Neural progenitor cell (in vitro differentiated cells): ENCODE data around the gene VPS72. TPM values are rescaled to one million over a fixed set of nuclear protein-coding genes. Genes with fewer than 3 reads are reported as not detected.

Experiments
- DNase-seq: peaks from one replicate; pipeline ENCODE4 v3.0.0-alpha.2; 2016; ENCODE audit warnings: low spot score
- H2AFZ ChIP-seq: fragments of 200-600 bp; sonication (generic); replicated peaks from 2 replicates; pipeline ENCODE4 v1.6.1; 2016; ENCODE audit warnings: antibody characterized with exemption
- H3F3A ChIP-seq: fragments of 200-600 bp; sonication (generic); 2 replicates; pipeline ENCODE4 v1.6.1; 2016; ENCODE audit warnings: antibody characterized with exemption, low read depth
- H3K27ac ChIP-seq: fragments of 200-600 bp; sonication (generic); 2 replicates; pipeline ENCODE4 v1.5.1; 2016; ENCODE audit warnings: mild to moderate bottlenecking
- H3K27me3 ChIP-seq: fragments of 200-600 bp; sonication (generic); 2 replicates; pipeline ENCODE4 v1.6.1; 2016; ENCODE audit warnings: mild to moderate bottlenecking, moderate library complexity
- H3K36me3 ChIP-seq: fragments of 200-600 bp; sonication (generic); 2 replicates; pipeline ENCODE4 v1.5.1; 2016
- H3K4me1 ChIP-seq: fragments of 200-600 bp; sonication (generic); 2 replicates; pipeline ENCODE4 v1.6.1; 2016; ENCODE audit warnings: mixed run types
- H3K4me2 ChIP-seq: fragments of 200-600 bp; sonication (generic); 2 replicates; pipeline ENCODE4 v1.6.1; 2016
- H3K4me3 ChIP-seq: fragments of 200-600 bp; sonication (generic); 2 replicates; pipeline ENCODE4 v1.5.1; 2016
- H3K79me2 ChIP-seq: fragments of 200-600 bp; sonication (generic); 2 replicates; pipeline ENCODE4 v1.6.1; 2016; ENCODE audit warnings: low read depth
- H3K9ac ChIP-seq: fragments of 200-600 bp; sonication (generic); 2 replicates; pipeline ENCODE4 v1.6.1; 2016
- H3K9me3 ChIP-seq: fragments of 200-600 bp; sonication (generic); 2 replicates; pipeline ENCODE4 v1.5.1; 2016; ENCODE audit warnings: low read depth
- H4K20me1 ChIP-seq: fragments of 200-600 bp; sonication (generic); 2 replicates; pipeline ENCODE4 v1.6.1; 2016; ENCODE audit warnings: low read depth
- H3K27ac Mint-ChIP-seq: 3 replicates; pipeline ENCODE4 v1.8.0; 2021; ENCODE audit warnings: mixed read lengths
- H3K27me3 Mint-ChIP-seq: 2 replicates; pipeline ENCODE4 v1.8.0; 2022; ENCODE audit warnings: low read depth, mild to moderate bottlenecking, inconsistent platforms, moderate library complexity, mixed read lengths; ENCODE audit not compliant: insufficient read depth
- H3K36me3 Mint-ChIP-seq: 3 replicates; pipeline ENCODE4 v1.8.0; 2021; ENCODE audit warnings: mixed read lengths
- H3K4me1 Mint-ChIP-seq: 3 replicates; pipeline ENCODE4 v1.8.0; 2021; ENCODE audit warnings: mixed read lengths
- H3K4me3 Mint-ChIP-seq: 3 replicates; pipeline ENCODE4 v1.8.0; 2021; ENCODE audit warnings: mild to moderate bottlenecking, moderate library complexity, mixed read lengths
- H3K9me3 Mint-ChIP-seq: 3 replicates; pipeline ENCODE4 v1.8.0; 2020; ENCODE audit warnings: mixed read lengths
- EZH2 ChIP-seq: fragments of 200-600 bp; sonication (generic); IDR thresholded peaks from 2 replicates; pipeline ENCODE4 v1.6.1; 2017; ENCODE audit warnings: antibody characterized with exemption, mild to moderate bottlenecking, moderate library complexity
- EZH2phosphoT487 ChIP-seq: fragments of 200-600 bp; sonication (generic); IDR thresholded peaks from 2 replicates; pipeline ENCODE4 v1.6.1; 2017; ENCODE audit warnings: antibody characterized with exemption
- total RNA-seq: library from RNA; depleted of rRNA; stranded (reverse); fragments of >200 nt; gene quantifications from 2 replicates; pipeline ENCODE4 v1.2.3, GENCODE V29; 2015; ENCODE audit warnings: low replicate concordance
- TF ChIP-seq, protein P1 (sequence below): fragments of 200-600 bp; sonication (generic); IDR thresholded peaks from 2 replicates; pipeline ENCODE4 v1.5.1; 2017; ENCODE audit warnings: antibody characterized with exemption, mild to moderate bottlenecking

Gene VPS72
- total RNA-seq, 1 donor from 2014 or later, result 117 TPM

DNA sequence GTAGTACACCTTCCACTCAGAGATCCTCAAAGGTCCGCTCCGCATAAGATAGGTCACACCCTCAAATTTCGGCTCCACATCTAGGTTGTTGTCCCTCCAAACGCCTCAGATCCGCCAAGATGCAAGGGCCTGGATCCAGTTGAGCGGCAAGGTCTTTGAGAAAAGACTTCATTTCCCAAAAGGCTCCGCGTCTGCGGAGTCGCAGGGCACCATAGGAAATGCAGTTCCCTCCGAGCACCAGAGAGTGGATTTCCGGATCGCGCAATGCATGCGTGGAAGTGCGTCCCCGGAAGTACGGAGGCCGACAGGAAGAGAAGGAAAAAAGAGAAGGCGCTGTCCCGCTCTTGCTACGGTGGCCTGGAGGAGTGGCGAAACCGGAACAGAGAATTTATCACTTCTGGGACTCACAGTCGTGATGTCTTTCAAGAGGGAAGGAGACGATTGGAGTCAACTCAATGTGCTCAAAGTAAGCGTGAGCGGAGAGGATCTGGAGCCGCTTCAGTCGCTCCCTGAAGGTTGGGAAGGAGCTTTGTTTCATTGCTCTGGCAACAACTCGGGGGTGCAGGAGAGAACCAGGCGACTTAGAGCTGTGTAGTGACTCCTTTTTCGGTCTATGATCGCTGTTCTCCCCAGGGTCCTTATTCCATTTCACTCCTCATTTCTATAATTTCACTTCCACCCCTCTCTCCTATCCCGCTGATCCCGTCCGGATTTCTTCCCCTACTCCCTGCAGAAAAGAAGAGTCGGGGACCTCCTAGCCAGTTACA, 24.1 kb downstream of the VPS72 start, which contains the start of the genes LYSMD1 and SCNM1:
Gene LYSMD1, minus strand, starts transcription at position 165 of the 767 bp plus-strand sequence. CDS start 644 bp downstream, outside the sequence.
Gene SCNM1, plus strand, starts transcription at position 407 of the 767 bp plus-strand sequence. Its CDS starts 9 bp downstream, at position 416.
- H3K4me2 ChIP-seq, result peak within 1 kb of the TSS; percentile 94
- H3K27ac ChIP-seq, result no peak within 1 kb of the TSS
- peak within 1 kb of the TSS; percentile 89 for H3K4me3 ChIP-seq
- TF ChIP-seq EZH2phosphoT487 (no peak), EZH2 (no peak)
- TF ChIP-seq, protein P1, sequence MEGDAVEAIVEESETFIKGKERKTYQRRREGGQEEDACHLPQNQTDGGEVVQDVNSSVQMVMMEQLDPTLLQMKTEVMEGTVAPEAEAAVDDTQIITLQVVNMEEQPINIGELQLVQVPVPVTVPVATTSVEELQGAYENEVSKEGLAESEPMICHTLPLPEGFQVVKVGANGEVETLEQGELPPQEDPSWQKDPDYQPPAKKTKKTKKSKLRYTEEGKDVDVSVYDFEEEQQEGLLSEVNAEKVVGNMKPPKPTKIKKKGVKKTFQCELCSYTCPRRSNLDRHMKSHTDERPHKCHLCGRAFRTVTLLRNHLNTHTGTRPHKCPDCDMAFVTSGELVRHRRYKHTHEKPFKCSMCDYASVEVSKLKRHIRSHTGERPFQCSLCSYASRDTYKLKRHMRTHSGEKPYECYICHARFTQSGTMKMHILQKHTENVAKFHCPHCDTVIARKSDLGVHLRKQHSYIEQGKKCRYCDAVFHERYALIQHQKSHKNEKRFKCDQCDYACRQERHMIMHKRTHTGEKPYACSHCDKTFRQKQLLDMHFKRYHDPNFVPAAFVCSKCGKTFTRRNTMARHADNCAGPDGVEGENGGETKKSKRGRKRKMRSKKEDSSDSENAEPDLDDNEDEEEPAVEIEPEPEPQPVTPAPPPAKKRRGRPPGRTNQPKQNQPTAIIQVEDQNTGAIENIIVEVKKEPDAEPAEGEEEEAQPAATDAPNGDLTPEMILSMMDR, result no peak
- H3K9me3 ChIP-seq, result no peaks in the 10 kb centered on the region
- peaks cover 19% of the 10 kb centered on the region for H3K4me1 Mint-ChIP-seq
- peaks cover 13% of the 10 kb centered on the region for H3K36me3 Mint-ChIP-seq
- H3K27me3 ChIP-seq, result no peaks in the 10 kb centered on the region
- H3K9me3 Mint-ChIP-seq, result no peaks in the 10 kb centered on the region
- peaks cover 26% of the 10 kb centered on the region for H3K79me2 ChIP-seq
- H3K27ac Mint-ChIP-seq, result peak within 1 kb of the TSS; percentile 94
- peak within 1 kb of the TSS; percentile 97 for H2AFZ ChIP-seq
- peaks cover 10% of the 10 kb centered on the region for H3K4me1 ChIP-seq
- H3K9ac ChIP-seq, result peak within 1 kb of the TSS; percentile 92
- H3K4me3 Mint-ChIP-seq, result peak within 1 kb of the TSS; percentile 93
- H3F3A ChIP-seq, result peaks cover 30% of the 10 kb centered on the region
- no peaks in the 10 kb centered on the region for H3K36me3 ChIP-seq
- peaks cover 4% of the 10 kb centered on the region for H3K27me3 Mint-ChIP-seq
- no peaks in the 10 kb centered on the region for H4K20me1 ChIP-seq
- DNase-seq, result peak; percentile 98

DNA sequence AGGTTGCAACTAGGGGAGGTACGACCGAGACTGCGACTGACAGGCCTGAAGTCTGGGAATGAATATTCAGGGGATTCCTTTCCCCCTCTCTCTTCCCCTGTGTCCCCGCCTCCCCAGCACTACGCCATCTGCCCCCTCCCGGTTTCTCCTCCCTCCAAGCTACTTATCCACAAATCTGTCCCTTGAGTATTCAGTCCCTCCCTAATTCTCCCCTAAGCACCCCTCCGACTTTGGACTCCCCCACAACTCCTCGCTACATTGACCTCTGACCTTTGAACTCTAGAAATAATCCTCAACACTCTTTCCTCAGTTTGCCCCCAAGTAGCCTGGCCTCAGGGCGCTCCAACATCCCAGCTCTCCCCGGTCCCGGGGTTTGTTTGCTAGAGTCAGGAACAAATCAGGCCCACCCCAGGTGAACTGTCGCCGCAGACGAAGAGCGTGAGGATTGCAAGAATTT, 24.7 kb downstream of the VPS72 start:
- Histone ChIP-seq H3K4me3 (peak overlapping the region; percentile 89), H3F3A (peaks cover 25% of the 10 kb centered on the region), H3K36me3 (no peaks in the 10 kb centered on the region), H3K27me3 (no peaks in the 10 kb centered on the region), H3K27ac (no peak overlapping the region), H3K4me1 (peaks cover 10% of the 10 kb centered on the region), H4K20me1 (no peaks in the 10 kb centered on the region), H3K9ac (peak overlapping the region; percentile 59), H3K79me2 (peaks cover 26% of the 10 kb centered on the region), H2AFZ (peak overlapping the region; percentile 97), H3K9me3 (no peaks in the 10 kb centered on the region), H3K4me2 (peak overlapping the region; percentile 94)
- no peaks in the 10 kb centered on the region for H3K9me3 Mint-ChIP-seq
- TF ChIP-seq, protein P1, result no peak
- no peak for TF ChIP-seq EZH2phosphoT487
- TF ChIP-seq EZH2, result no peak
- H3K36me3 Mint-ChIP-seq, result peaks cover 17% of the 10 kb centered on the region
- H3K27ac Mint-ChIP-seq, result peak overlapping the region; percentile 94
- H3K27me3 Mint-ChIP-seq, result peaks cover 4% of the 10 kb centered on the region
- peak overlapping the region; percentile 93 for H3K4me3 Mint-ChIP-seq
- peak; percentile 72 for DNase-seq
- H3K4me1 Mint-ChIP-seq, result peaks cover 19% of the 10 kb centered on the region

DNA sequence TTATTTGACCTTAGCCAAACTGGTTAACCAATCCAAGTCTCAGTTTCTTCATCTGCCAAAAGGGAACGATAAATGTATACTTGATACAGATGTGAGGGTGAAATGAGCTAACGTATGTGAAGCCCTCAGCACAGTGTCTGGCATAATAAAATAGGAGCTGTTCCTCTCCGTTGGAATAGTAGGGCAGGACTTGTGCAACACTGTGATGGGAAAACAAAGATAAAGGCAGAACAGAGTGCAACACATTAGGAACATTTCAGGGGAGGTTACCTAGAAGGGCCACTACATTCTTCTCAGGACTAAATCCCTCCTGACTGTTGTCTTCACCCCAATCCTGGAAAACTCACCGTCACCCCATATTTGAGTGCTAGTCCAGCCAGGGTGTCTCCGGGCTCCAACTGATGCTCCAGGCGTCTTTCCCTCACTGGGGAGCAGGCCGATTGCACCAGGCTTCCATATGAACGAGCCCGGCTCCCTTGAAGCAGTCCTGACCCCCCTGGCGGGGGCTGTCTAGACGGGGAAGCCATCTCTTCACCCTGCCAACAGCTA, 25.2 kb downstream of the VPS72 start:
- Histone ChIP-seq H3K79me2 (peaks cover 26% of the 10 kb centered on the region), H3K36me3 (no peaks in the 10 kb centered on the region), H3K4me3 (peak overlapping the region; percentile 89), H3F3A (peaks cover 21% of the 10 kb centered on the region), H3K4me1 (peaks cover 10% of the 10 kb centered on the region), H3K27me3 (no peaks in the 10 kb centered on the region), H3K9ac (peak overlapping the region; percentile 59), H3K4me2 (peak overlapping the region; percentile 94), H2AFZ (peak overlapping the region; percentile 97), H3K9me3 (no peaks in the 10 kb centered on the region), H4K20me1 (no peaks in the 10 kb centered on the region), H3K27ac (no peak overlapping the region)
- no peak for DNase-seq
- peaks cover 19% of the 10 kb centered on the region for H3K4me1 Mint-ChIP-seq
- no peak overlapping the region for H3K27ac Mint-ChIP-seq
- TF ChIP-seq EZH2 (no peak), EZH2phosphoT487 (no peak)
- TF ChIP-seq, protein P1, result no peak
- peaks cover 4% of the 10 kb centered on the region for H3K27me3 Mint-ChIP-seq
- H3K9me3 Mint-ChIP-seq, result no peaks in the 10 kb centered on the region
- peak overlapping the region; percentile 93 for H3K4me3 Mint-ChIP-seq
- H3K36me3 Mint-ChIP-seq, result peaks cover 19% of the 10 kb centered on the region
